Prostate gland (tissue), 2 donors: ENCODE data around the gene GLDC.

ENCODE experiments used
- CTCF ChIP-seq, 4 experiments: fragments of 200-600 bp in 2 of 4; fragments of 450-650 bp in 2 of 4; sonication (generic) in 2 of 4; IDR thresholded peaks; 1 replicate in 3 of 4; 2 replicates in 1 of 4; pipeline ENCODE4 v1.5.1; 2016 to 2019; ENCODE audit warnings: antibody characterized with exemption in 4 of 4, mild to moderate bottlenecking in 2 of 4, moderate library complexity in 2 of 4
- POLR2A ChIP-seq: fragments of 450-650 bp; IDR thresholded peaks from one replicate; pipeline ENCODE4 v1.6.1; 2016; ENCODE audit warnings: antibody characterized with exemption, mild to moderate bottlenecking
- POLR2AphosphoS5 ChIP-seq: sonication (generic); formaldehyde crosslinking; IDR thresholded peaks from one replicate; pipeline ENCODE4 v1.6.1; 2017; ENCODE audit warnings: antibody characterized with exemption

- no peak for TF ChIP-seq CTCF (IDR thresholded peaks at IDR 0.05)
- no peak for TF ChIP-seq POLR2A
- no peak for TF ChIP-seq POLR2AphosphoS5
Observed at GRCh38 chr9:6579613-6580012, 65.9 kb downstream of the GLDC start.
